Upper lobe of left lung (tissue), 4 donors: ENCODE results near the gene PRR30.

ENCODE experiments used
- POLR2A ChIP-seq, 4 donors: fragments of 450-650 bp; IDR thresholded peaks; one replicate each; pipeline ENCODE4 v1.5.1; 2016 to 2017; ENCODE audit warnings: antibody characterized with exemption in 4 of 4, mild to moderate bottlenecking in 2 of 4
- TF ChIP-seq, protein P1 (sequence below), 6 experiments: fragments of 450-650 bp in 4 of 6; fragments of 200-600 bp in 2 of 6; sonication (generic) in 2 of 6; IDR thresholded peaks; one replicate each; pipeline ENCODE4 v1.5.1; 2016 to 2019; ENCODE audit warnings: antibody characterized with exemption in 6 of 6

DNA sequence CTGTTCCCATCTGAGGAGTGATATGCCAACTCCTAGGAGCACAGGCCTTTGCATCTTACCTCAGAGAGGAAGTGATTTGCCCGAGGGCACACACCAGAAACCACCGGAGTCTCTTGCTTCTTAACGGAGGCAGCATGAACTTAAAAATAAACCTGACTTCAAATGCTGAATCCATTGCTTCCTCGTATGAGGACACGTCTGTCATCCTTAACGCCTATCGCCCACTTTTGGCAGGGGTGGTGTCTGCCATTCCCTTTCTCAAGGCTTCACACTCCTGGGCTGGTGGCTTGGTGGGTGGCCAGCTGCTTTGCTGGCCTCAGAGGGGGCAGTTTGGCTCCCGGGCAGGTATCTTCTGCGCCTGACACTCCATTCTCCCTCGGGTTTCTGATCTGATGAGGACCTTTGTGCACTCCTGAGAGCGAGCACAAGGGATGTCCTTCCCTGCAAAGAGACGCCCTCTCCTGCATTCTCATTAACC lies 3.7 kb downstream of the PRR30 start:
- TF ChIP-seq, protein P1, sequence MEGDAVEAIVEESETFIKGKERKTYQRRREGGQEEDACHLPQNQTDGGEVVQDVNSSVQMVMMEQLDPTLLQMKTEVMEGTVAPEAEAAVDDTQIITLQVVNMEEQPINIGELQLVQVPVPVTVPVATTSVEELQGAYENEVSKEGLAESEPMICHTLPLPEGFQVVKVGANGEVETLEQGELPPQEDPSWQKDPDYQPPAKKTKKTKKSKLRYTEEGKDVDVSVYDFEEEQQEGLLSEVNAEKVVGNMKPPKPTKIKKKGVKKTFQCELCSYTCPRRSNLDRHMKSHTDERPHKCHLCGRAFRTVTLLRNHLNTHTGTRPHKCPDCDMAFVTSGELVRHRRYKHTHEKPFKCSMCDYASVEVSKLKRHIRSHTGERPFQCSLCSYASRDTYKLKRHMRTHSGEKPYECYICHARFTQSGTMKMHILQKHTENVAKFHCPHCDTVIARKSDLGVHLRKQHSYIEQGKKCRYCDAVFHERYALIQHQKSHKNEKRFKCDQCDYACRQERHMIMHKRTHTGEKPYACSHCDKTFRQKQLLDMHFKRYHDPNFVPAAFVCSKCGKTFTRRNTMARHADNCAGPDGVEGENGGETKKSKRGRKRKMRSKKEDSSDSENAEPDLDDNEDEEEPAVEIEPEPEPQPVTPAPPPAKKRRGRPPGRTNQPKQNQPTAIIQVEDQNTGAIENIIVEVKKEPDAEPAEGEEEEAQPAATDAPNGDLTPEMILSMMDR (IDR thresholded peaks at IDR 0.05): no peak
- TF ChIP-seq POLR2A (IDR thresholded peaks at IDR 0.05): no peak
